GM23248 (cell line): ENCODE data around the gene CACNB2.

Experiments used
- EZH2 ChIP-seq: fragments of 200-600 bp; sonication (generic); IDR thresholded peaks from 2 replicates; pipeline ENCODE4 v1.6.1; 2018; ENCODE audit warnings: antibody characterized with exemption, mild to moderate bottlenecking; ENCODE audit not compliant: insufficient read depth, poor library complexity, severe bottlenecking
- EZH2phosphoT487 ChIP-seq: fragments of 200-600 bp; sonication (generic); IDR thresholded peaks from 2 replicates; pipeline ENCODE4 v1.6.1; 2018; ENCODE audit warnings: antibody characterized with exemption, moderate library complexity, mild to moderate bottlenecking, low read depth; ENCODE audit not compliant: insufficient read depth

DNA sequence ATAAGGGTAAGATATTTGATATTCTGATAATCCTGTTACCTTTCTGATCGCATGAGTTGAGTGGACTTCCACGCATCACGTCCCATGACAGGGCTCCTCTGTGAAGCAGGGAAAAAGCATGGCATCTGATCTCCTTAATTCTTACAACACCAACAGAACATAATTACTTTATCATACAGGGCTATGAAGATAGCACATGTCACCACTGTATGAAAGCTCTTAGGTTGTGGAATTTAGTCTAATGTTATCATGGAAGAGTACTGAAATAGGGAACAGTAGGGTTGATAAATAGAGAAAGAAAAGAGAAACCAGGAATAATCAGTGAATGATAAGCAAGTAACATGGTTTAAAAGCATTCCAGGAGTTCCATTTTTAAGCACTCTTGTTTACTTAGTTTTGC lies 212.0 kb downstream of the CACNB2 start:
- TF ChIP-seq EZH2 (no peak), EZH2phosphoT487 (no peak)
